WI38 (cell line): ENCODE results near the gene GPC4.

Experiments used
- H3K4me3 ChIP-seq: 2 replicates; pipeline ENCODE4 v1.5.1; 2011; ENCODE audit warnings: low read depth, mild to moderate bottlenecking, control low read depth, low read length
- CTCF ChIP-seq: IDR thresholded peaks from 2 replicates; pipeline ENCODE4 v1.5.1; 2012; ENCODE audit warnings: low read depth, mild to moderate bottlenecking, control low read depth, low read length

The GPC4 gene

DNA sequence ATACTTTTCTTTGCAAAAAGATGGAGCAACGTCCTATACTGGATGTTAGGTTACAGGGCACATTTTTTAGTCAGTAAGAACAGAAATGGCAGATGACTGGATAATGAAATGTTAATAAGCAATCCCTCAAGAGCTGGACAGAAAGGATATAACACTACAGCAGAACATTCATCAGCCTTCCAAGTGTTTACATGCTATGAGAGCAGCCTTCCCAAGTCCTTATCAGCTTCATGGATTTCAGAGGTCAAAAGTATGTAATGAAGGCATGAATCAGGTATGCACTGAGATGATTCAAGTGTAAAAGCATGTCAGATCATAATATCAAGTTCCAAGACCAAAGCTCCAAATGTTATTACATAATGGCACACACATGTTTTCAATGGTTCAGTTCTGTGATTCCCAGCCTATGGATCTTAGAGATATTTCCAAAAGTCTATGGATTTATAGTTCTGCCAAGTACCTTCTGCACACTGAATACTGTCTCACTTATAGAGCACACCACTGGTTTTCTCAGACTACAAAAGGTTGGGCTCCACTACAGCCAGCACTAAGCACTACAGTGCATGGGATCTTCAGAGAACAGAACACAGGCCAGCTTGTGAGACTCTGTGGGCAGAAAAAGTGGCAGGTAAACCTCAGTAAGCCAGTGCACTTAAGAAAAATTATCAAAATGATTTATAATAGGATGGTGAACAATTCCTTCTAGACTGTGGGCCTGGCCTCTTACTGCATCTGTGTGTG, 49.2 kb downstream of the GPC4 start:
- H3K4me3 ChIP-seq, result no peak overlapping the region
- TF ChIP-seq CTCF, result no peak

DNA sequence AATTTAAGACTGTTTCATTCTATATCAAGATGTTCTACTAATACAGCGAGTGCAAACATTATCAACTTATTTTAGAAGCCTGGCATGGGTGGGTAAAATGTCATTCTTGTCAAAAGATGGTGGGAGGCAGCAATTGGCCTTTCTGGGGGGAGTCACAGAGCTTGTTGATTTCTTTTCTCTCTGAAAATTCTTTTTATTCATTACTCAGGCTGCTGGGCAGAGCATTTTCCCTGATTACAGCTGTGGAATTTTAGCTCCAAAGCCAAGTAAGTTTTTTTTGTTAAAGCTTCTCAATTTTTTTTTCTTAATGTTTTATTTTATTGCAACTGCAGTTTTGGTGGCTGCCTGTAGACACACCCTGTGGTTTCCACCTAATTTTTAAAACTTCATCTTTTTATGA, 50.4 kb downstream of the GPC4 start:
- TF ChIP-seq CTCF, result no peak

GRCh38 chrX:133364196-133364595, 51.1 kb downstream of the GPC4 start:
- no peak for TF ChIP-seq CTCF
- H3K4me3 ChIP-seq, result no peak overlapping the region

More for the DNA sequence above, 50.4 kb downstream of the GPC4 start:
- H3K4me3 ChIP-seq, result no peak overlapping the region

DNA sequence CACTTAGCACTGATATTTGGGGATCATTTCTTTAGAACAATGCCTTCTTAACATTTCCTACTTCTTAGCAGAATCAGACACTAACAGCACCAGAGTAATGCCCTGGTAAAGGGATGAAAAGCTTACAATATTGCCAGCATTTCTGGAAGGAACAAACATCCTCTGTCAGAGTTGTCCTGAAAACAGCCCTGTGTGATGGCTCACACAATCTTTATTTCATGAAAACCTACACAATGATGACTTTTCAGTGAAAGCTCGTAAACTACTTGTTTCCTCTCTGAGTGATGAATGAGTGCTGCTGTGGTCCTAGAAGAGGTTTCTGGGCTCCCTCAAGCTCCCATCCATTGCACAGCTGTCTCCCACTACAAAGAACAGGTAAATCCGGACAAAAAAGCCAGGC, 52.8 kb downstream of the GPC4 start:
- no peak for TF ChIP-seq CTCF

GRCh38 chrX:133359466-133359865, 55.8 kb downstream of the GPC4 start:
- no peak for TF ChIP-seq CTCF

More for the DNA sequence above, 52.8 kb downstream of the GPC4 start:
- H3K4me3 ChIP-seq, result no peak overlapping the region

GRCh38 chrX:133353233-133353632, 62.1 kb downstream of the GPC4 start:
- TF ChIP-seq CTCF, result no peak

More at GRCh38 chrX:133359466-133359865, 55.8 kb downstream of the GPC4 start:
- no peak overlapping the region for H3K4me3 ChIP-seq

DNA sequence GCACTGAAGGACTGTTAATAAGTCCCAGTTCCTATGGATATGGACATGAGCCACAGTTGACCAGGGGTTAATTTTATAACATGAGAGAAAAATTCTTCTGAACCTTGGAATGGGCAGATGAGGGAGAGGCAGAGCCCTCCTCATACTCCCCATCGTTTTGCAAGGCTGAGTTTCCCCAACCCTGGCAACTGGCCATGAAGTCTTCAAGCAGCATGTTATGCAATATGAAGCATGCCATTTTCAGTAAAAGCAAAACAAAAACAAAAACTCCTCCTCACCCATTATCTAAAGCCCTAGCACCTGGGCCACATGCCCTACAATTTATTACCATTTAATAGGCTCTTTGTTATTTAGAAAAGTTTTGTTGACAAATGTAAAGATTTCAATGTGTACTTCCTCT, 64.5 kb downstream of the GPC4 start:
- no peak overlapping the region for H3K4me3 ChIP-seq
- TF ChIP-seq CTCF, result no peak

More at GRCh38 chrX:133353233-133353632, 62.1 kb downstream of the GPC4 start:
- H3K4me3 ChIP-seq, result no peak overlapping the region
